Measurements from ENCODE around the gene GALNT9. TPM values are rescaled to one million over a fixed set of nuclear protein-coding genes. Genes with fewer than 3 reads are reported as not detected.

Gene GALNT9
- total RNA-seq, 1 experiment from 2014 or later = 2.6 TPM

GRCh38 chr12:132152411-132152821, 177.0 kb downstream of the GALNT9 start:
- Histone ChIP-seq H3K27me3 (ENCODE audit: insufficient read depth, low read length) (no peaks in the 10 kb centered on the region), H3K9me2 (ENCODE audit: insufficient read depth) (no peaks in the 10 kb centered on the region), H3K4me1 (ENCODE audit: control insufficient read depth in 1 of 2, insufficient read depth in 2 of 2, low read length in 2 of 2) (no peaks in the 10 kb centered on the region), H3K4me3 (replicated peaks in 1 of 2; ENCODE audit: low read depth in 1 of 2, low read length in 2 of 2) (no peak overlapping the region), H3K36me3 (ENCODE audit: control insufficient read depth in 1 of 2, insufficient read depth in 2 of 2, low read length in 2 of 2) (peaks cover 0 to 18% of the 10 kb centered on the region in 2 experiments; a peak in 2 of 4 replicates), H4K20me1 (ENCODE audit: insufficient read depth) (no peaks in the 10 kb centered on the region), H3K27ac (ENCODE audit: low read depth, low read length) (no peak overlapping the region), H2AFZ (ENCODE audit: low read depth, low read length, poor library complexity, severe bottlenecking) (no peak overlapping the region), H3K9ac (ENCODE audit: low read length) (no peak overlapping the region), H3K4me2 (ENCODE audit: low read length) (no peak overlapping the region), H3K79me2 (ENCODE audit: insufficient read depth, low read length) (peaks cover 6% of the 10 kb centered on the region; the same call in 1 of the 2 replicates), H3K9me3 (ENCODE audit: control insufficient read depth in 1 of 2, insufficient read depth in 1 of 2, low read depth in 1 of 2, low read length in 2 of 2) (peaks cover 0 to 9% of the 10 kb centered on the region in 2 experiments; a peak in 1 of 4 replicates)
- DNase-seq (ENCODE audit: low read depth, low spot score) (no peak), ATAC-seq (no peak)
- BruUV-seq (replicated peaks) = no TSS peak
- ChIA-PET CTCF (interaction anchor here (1.4 kb wide), 1 partner anchor 262 kb away, joined by 5 read pairs; no protein-coding TSS in a partner anchor), RAD21 (ENCODE audit: low non-redundant PET in 1 of 2, low total read pairs in 2 of 2, uncharacterized antibody in 2 of 2, unreplicated experiment in 2 of 2) (interaction anchor here in 1 of 2 experiments (0.7 kb wide), 1 partner anchor 11 kb away, joined by 4 read pairs; no protein-coding TSS in a partner anchor), POLR2A (no interaction called here)
- TF ChIP-seq JUND (IDR thresholded peaks at IDR 0.05) (no peak), CEBPB (IDR thresholded peaks at IDR 0.05; ENCODE audit: low read depth) (no peak), YY1 (IDR thresholded peaks at IDR 0.05; ENCODE audit: extremely low read depth, insufficient replicate concordance, low read depth, low read length) (no peak), SIN3A (IDR thresholded peaks at IDR 0.05; ENCODE audit: low read depth) (no peak), ATF3 (IDR thresholded peaks at IDR 0.05) (no peak), EGR1 (IDR thresholded peaks at IDR 0.05; ENCODE audit: low read depth) (no peak), POLR2AphosphoS5 (IDR thresholded peaks at IDR 0.05; ENCODE audit: low read depth, low read length) (no peak), EZH2phosphoT487 (IDR thresholded peaks at IDR 0.05; ENCODE audit: borderline replicate concordance) (no peak), ZFX (IDR thresholded peaks at IDR 0.05) (no peak), CBX3 (IDR thresholded peaks at IDR 0.05; ENCODE audit: low read depth) (no peak), RAD21 (IDR thresholded peaks at IDR 0.05; ENCODE audit: low read depth) (no peak), CTCF (IDR thresholded peaks at IDR 0.05 in 2 of 3, conservative IDR thresholded peaks at IDR 0.05 in 1 of 3; ENCODE audit: borderline replicate concordance in 1 of 3, insufficient read depth in 1 of 3, low read depth in 2 of 3, low read length in 2 of 3) (no peak)
- TF ChIP-seq, protein P1, sequence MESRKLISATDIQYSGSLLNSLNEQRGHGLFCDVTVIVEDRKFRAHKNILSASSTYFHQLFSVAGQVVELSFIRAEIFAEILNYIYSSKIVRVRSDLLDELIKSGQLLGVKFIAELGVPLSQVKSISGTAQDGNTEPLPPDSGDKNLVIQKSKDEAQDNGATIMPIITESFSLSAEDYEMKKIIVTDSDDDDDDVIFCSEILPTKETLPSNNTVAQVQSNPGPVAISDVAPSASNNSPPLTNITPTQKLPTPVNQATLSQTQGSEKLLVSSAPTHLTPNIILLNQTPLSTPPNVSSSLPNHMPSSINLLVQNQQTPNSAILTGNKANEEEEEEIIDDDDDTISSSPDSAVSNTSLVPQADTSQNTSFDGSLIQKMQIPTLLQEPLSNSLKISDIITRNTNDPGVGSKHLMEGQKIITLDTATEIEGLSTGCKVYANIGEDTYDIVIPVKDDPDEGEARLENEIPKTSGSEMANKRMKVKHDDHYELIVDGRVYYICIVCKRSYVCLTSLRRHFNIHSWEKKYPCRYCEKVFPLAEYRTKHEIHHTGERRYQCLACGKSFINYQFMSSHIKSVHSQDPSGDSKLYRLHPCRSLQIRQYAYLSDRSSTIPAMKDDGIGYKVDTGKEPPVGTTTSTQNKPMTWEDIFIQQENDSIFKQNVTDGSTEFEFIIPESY (IDR thresholded peaks at IDR 0.05; ENCODE audit: extremely low read depth, insufficient replicate concordance, low read length) = no peak
- TF ChIP-seq, protein P2, sequence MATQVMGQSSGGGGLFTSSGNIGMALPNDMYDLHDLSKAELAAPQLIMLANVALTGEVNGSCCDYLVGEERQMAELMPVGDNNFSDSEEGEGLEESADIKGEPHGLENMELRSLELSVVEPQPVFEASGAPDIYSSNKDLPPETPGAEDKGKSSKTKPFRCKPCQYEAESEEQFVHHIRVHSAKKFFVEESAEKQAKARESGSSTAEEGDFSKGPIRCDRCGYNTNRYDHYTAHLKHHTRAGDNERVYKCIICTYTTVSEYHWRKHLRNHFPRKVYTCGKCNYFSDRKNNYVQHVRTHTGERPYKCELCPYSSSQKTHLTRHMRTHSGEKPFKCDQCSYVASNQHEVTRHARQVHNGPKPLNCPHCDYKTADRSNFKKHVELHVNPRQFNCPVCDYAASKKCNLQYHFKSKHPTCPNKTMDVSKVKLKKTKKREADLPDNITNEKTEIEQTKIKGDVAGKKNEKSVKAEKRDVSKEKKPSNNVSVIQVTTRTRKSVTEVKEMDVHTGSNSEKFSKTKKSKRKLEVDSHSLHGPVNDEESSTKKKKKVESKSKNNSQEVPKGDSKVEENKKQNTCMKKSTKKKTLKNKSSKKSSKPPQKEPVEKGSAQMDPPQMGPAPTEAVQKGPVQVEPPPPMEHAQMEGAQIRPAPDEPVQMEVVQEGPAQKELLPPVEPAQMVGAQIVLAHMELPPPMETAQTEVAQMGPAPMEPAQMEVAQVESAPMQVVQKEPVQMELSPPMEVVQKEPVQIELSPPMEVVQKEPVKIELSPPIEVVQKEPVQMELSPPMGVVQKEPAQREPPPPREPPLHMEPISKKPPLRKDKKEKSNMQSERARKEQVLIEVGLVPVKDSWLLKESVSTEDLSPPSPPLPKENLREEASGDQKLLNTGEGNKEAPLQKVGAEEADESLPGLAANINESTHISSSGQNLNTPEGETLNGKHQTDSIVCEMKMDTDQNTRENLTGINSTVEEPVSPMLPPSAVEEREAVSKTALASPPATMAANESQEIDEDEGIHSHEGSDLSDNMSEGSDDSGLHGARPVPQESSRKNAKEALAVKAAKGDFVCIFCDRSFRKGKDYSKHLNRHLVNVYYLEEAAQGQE (IDR thresholded peaks at IDR 0.05; ENCODE audit: low read depth) = no peak
- TF ChIP-seq, protein P3, sequence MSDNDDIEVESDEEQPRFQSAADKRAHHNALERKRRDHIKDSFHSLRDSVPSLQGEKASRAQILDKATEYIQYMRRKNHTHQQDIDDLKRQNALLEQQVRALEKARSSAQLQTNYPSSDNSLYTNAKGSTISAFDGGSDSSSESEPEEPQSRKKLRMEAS (IDR thresholded peaks at IDR 0.05) = no peak
- intact Hi-C loops (cut with micrococcal nuclease) = loop anchor here (5.0 kb wide), 2 partner anchors 370 to 465 kb away; partner anchors contain the start of gene P2RX2

Measured in HCT116 (cell line).